GM18951 (cell line): ENCODE results near the gene LTO1.

Experiments used
- POLR2A ChIP-seq: IDR thresholded peaks from 4 replicates; pipeline ENCODE4 v1.6.1; 2011; ENCODE audit warnings: mild to moderate bottlenecking; ENCODE audit not compliant: insufficient read length, insufficient read depth; ENCODE audit errors: extremely low read depth
- in situ Hi-C: fragments of 300-500 bp; cut with MboI; formaldehyde crosslinking; loops from one replicate; pipeline ENCODE4 v1.12.0; 2022; ENCODE audit warnings: low sequenced_read_pairs, mixed read lengths, inconsistent platforms; ENCODE audit not compliant: unreplicated experiment

Gene LTO1

GRCh38 chr11:69647761-69648497 lies 27.2 kb downstream of the LTO1 start:
- TF ChIP-seq POLR2A, result no peak
- in situ Hi-C loops, result loop anchor here (25.0 kb wide), 1 partner anchor 361 kb away; the partner anchor contains the start of gene MYEOV

GRCh38 chr11:69647390-69647748 lies 27.8 kb downstream of the LTO1 start:
- TF ChIP-seq POLR2A, result no peak
- in situ Hi-C loops, result loop anchor here (25.0 kb wide), 1 partner anchor 360 kb away; the partner anchor contains the start of gene MYEOV

DNA sequence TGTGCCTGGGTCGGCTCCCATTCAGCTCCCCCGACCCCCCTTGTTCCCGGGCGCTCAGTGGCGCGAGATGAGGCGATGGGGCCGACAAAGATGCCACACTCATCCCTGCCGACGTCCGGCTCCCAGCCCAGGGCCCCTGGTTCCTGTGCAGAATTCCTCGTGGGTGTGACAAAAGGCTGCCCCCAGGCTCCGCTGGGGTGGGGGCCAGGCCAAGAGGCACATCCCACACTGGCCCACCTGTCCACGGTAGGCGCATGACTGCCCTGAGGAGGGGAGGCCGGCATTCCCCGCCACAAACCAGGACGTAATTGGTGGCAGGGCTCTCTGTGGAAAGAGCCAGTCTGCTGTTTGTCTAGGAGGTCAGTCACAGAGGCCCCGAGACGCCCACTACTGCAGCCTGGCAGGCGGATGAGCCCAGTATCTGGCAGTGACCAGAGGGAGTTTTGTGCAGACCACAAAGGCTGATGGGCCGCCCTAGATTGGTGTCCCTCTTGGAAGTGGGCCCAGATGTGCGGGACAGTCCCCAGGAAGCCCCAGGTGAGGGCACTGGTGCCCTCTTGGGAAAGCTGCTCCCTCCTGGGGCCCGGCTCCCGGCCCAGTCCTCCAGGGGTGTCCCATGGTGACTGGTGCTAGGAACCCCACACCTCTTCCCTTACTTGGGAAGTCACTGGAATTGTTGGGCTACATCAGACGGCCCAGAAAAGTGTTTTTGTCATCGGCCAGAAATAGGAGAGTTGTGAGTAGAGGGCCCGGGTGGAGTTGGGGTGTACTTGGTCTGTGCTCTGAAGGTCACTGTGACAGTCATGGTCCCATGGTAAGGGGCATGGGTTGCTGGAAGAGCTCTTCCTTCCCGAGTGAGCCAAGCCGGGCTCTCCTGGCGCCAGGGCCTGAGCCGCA lies 28.4 kb downstream of the LTO1 start:
- no peak for TF ChIP-seq POLR2A
- in situ Hi-C loops, result loop anchor here (25.0 kb wide), 1 partner anchor 359 kb away; the partner anchor contains the start of gene MYEOV

GRCh38 chr11:69645801-69646492 lies 29.2 kb downstream of the LTO1 start:
- in situ Hi-C loops, result loop anchor here (25.0 kb wide), 1 partner anchor 359 kb away; the partner anchor contains the start of gene MYEOV
- TF ChIP-seq POLR2A, result no peak

DNA sequence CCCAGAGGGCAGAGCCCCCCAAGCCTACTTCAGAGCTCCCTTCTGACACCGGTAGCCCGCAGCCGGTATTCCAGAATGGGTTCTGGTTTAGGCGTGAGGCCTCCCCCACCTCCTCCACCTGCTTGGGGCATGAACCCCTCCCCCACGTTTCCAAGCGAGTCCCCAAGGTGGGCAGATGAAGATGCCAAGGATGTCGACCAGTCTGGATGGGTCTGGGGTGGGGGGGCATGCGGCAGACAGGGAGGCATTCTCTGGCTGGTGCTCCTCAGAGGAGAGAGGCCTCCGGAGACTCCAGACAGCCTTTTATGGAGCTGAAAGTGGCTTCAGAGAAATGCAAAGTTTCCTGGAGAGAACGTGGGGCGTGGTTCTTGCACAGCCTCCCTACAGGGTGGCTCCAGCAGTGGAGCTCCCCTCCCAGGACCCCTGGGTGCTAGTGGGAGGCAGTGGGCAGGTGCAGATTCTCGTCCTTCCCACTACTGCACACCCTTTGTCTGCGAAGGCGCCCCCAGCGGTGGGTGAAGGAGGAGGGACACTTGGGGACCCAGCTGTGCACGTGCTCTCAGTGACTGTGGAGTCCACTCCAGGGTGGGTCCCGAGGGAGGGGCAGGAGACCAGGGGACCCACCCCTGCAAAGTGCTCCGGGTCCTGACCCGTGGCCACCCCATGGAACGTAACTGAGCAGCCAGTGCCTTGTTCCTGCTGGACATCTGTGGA lies 30.0 kb downstream of the LTO1 start:
- TF ChIP-seq POLR2A, result no peak
- in situ Hi-C loops, result loop anchor here (5.0 to 25.0 kb wide), 2 partner anchors 358 to 538 kb away; partner anchors contain the start of gene MYEOV

DNA sequence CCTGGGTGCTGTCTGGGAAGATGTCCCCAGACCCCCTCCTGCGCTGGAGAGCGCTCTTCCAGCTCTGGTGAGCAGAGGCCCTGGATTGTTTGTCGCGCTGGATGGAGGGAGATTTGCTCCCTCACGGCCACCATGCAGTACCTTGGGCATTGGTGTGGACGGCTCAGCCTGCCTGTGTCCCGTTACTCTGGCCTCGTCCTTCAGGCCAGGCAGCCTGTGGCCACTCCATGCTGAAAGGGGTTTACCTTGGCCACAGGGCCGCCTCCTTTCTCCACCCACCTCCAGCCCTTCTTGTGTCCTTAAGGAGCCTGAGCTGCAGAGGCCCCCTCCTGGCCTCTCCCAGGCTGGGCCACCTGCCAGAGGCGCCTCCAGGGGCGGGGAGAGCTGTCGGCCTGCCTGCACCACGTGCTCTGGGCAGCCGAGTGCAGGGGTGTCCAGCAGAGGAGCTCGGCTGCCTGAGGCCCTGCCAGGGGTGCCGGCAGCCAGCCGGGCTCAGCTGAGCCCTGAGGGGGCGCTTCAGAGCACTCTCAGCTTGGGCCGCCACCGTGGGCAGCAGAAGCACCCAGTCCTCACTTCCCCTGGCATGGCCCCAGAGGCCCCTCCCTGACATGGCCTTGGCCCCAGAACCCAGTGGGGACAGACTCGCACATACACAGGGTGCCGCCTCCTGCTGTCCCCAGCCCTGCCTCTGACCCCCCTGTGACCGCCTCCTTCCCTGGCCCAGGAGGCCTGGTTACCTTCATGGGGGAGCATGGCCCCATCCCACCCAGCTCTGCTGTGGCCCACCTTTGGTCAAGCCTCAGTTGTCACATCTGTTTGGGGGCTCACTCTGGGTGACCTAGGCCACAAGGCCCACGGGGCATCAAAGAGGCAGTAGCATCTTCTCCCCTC lies 30.8 kb downstream of the LTO1 start:
- no peak for TF ChIP-seq POLR2A
- in situ Hi-C loops, result loop anchor here (5.0 to 25.0 kb wide), 2 partner anchors 357 to 537 kb away; partner anchors contain the start of gene MYEOV

DNA sequence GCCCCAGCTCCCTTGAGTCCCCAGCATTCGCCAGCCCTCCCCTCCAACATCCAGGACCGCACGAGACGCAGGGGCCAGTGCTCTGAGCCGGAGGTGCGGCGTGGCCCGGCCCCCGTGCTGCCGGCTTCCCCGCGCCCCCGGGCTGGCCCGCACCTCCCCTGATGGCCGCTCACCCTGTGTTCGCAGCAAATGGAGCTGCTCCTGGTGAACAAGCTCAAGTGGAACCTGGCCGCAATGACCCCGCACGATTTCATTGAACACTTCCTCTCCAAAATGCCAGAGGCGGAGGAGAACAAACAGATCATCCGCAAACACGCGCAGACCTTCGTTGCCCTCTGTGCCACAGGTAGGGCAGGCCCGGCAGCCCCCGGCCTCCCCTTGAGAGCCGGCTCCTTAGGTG lies 31.5 kb downstream of the LTO1 start:
- no peak for TF ChIP-seq POLR2A
- in situ Hi-C loops, result loop anchor here (5.0 to 25.0 kb wide), 2 partner anchors 356 to 536 kb away; partner anchors contain the start of gene MYEOV

DNA sequence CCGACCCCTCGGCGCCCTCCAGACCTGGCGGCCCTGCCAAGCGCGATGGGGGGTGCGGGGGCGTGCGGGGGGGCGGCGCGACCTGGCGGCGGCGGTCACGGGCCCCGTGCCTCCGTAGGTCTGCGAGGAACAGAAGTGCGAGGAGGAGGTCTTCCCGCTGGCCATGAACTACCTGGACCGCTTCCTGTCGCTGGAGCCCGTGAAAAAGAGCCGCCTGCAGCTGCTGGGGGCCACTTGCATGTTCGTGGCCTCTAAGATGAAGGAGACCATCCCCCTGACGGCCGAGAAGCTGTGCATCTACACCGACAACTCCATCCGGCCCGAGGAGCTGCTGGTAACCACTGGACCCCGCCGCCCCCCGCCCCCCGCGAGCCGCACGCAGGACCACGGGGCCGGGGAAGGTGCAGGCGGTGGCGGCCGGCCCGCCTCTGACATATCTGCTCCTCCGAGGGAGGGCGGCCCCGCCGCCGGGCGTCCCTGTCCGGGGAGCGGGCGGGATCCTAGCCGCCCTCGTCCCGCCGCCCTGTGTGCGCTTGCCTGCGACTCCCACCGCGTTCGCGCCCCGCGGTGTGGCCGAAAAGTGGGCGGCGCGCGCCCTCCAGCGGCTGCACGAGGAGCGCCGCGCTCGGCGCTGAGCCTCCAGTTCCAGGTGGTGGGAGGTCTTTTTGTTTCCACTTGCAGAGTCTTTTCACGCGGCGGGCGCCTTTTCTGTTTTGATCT lies 32.1 kb downstream of the LTO1 start:
- in situ Hi-C loops, result loop anchor here (5.0 to 25.0 kb wide), 2 partner anchors 356 to 536 kb away; partner anchors contain the start of gene MYEOV
- TF ChIP-seq POLR2A, result no peak

DNA sequence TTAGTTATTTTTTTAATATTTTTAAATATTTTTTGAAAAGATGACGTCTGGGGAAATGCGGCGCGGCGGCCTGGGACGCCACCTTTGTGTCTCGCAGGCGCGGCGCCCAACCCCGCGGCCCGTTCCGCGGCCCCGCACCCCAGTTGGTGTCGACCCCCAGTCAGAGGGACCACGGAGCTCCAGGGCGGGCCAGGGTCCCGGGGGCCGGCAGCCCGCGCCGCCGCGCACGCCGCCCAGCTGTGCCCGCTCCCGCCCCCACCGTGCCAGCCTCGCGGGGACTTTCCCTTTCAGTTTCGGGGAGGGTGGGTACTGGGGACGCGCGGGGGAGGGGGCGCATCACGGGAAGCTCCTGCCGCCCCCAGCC lies 32.6 kb downstream of the LTO1 start:
- TF ChIP-seq POLR2A, result no peak
- in situ Hi-C loops, result loop anchor here (5.0 to 25.0 kb wide), 2 partner anchors 355 to 535 kb away; partner anchors contain the start of gene MYEOV

- in situ Hi-C loops, result loop anchor here (5.0 to 25.0 kb wide), 2 partner anchors 355 to 535 kb away; partner anchors contain the start of gene MYEOV
Observed at GRCh38 chr11:69641681-69642548, 33.2 kb downstream of the LTO1 start.

More at GRCh38 chr11:69641681-69642548, 33.2 kb downstream of the LTO1 start:
- TF ChIP-seq POLR2A, result no peak
